K562 (cell line): ENCODE data around the gene KRT16. TPM values are rescaled to one million over a fixed set of nuclear protein-coding genes. Genes with fewer than 3 reads are reported as not detected.
"Not testable (repeated sequence)": the region's sequence is repeated elsewhere in the genome, so short reads cannot be mapped to it uniquely, and the experiment has no call there.

Experiments
- ATAC-seq: fragments of 200-7000 bp; cut with Tn5 transposase; 3 replicates; pipeline ENCODE4 v1.9.1; 2020; ENCODE audit warnings: moderate library complexity
- BruUV-seq: library from RNA; stranded (reverse); fragments of 400-500 nt; replicated peaks from 2 replicates; lab custom pipeline; 2021; lab: Mats Ljungman, UMichigan
- CTCF ChIA-PET: fragments of 300-600 bp; formaldehyde crosslinking; extraction: SDS; loops from one replicate; lab custom pipeline; 2021; ENCODE audit warnings: low intra/inter-chr PET ratio; lab: Yijun Ruan, JAX
- POLR2A ChIA-PET: fragments of 300-600, 350-650 bp; sonication (Branson Sonifier 250); formaldehyde crosslinking; extraction: SDS; loops from one replicate; lab custom pipeline; 2021; ENCODE audit warnings: antibody characterized with exemption, inconsistent platforms; lab: Yijun Ruan, JAX
- DNase-seq, 4 experiments: peaks; one replicate each; pipeline versions ENCODE4 v3.0.0 to v3.0.0-alpha.2; 2011 to 2018; ENCODE audit warnings: low spot score in 3 of 4, mixed read lengths in 3 of 4; ENCODE audit errors: extremely low read depth in 1 of 4
- FAIRE-seq: peaks from 2 replicates; lab custom pipeline; 2011; peaks lifted over from hg19 to GRCh38; lab: Jason Lieb, UNC
- H2AFZ ChIP-seq: 2 replicates; pipeline ENCODE4 v1.6.0; 2011; ENCODE audit warnings: low read depth, low read length, control low read depth, inconsistent platforms
- H3K27ac ChIP-seq: fragments of 200-600 bp; 3 replicates; pipeline ENCODE4 v1.8.0; 2011; ENCODE audit warnings: low read depth, mild to moderate bottlenecking, control low read depth, inconsistent platforms, low read length, moderate library complexity, mixed read lengths; ENCODE audit errors: extremely low read depth
- H3K27me3 ChIP-seq, 2 experiments: fragments of 300-600 bp in 1 of 2; 2 replicates in 1 of 2; 3 replicates in 1 of 2; pipeline versions ENCODE4 v1.6.0 to v1.8.0; 2011; ENCODE audit warnings: inconsistent platforms in 2 of 2, low read length in 2 of 2, mild to moderate bottlenecking in 1 of 2, mixed read lengths in 1 of 2, moderate library complexity in 1 of 2; ENCODE audit not compliant: control insufficient read depth in 2 of 2, insufficient read depth in 2 of 2
- H3K36me3 ChIP-seq: fragments of 300-600 bp; 3 replicates; pipeline ENCODE4 v1.8.0; 2011; ENCODE audit warnings: mild to moderate bottlenecking, low read length, inconsistent platforms; ENCODE audit not compliant: control insufficient read depth, insufficient read depth
- H3K4me1 ChIP-seq, 2 experiments: fragments of 200-600 bp in 1 of 2; replicated peaks in 1 of 2; 2 replicates in 1 of 2; 3 replicates in 1 of 2; pipeline versions ENCODE4 v1.5.1 to v1.8.0; 2011; ENCODE audit warnings: inconsistent platforms in 2 of 2, low read length in 2 of 2, mild to moderate bottlenecking in 1 of 2, mixed read lengths in 1 of 2, moderate library complexity in 1 of 2; ENCODE audit not compliant: control insufficient read depth in 2 of 2, insufficient read depth in 2 of 2
- H3K4me2 ChIP-seq: 2 replicates; pipeline ENCODE4 v1.6.1; 2011; ENCODE audit warnings: low read length, control low read depth, inconsistent platforms, mixed read lengths; ENCODE audit not compliant: insufficient read depth
- H3K4me3 ChIP-seq: fragments of 200-600 bp; sonication (generic), shearing (Covaris generic); 2 replicates; pipeline ENCODE4 v1.5.1; 2016; ENCODE audit warnings: control low read depth, inconsistent platforms
- H3K79me2 ChIP-seq: fragments of 200-600 bp; 3 replicates; pipeline ENCODE4 v1.8.0; 2011; ENCODE audit warnings: low read length, inconsistent platforms; ENCODE audit not compliant: control insufficient read depth, insufficient read depth
- H3K9ac ChIP-seq, 2 experiments: 2 replicates each; pipeline versions ENCODE4 v1.6.0 to v1.6.1; 2011; ENCODE audit warnings: low read depth in 2 of 2, low read length in 2 of 2, control low read depth in 1 of 2, inconsistent platforms in 1 of 2, mild to moderate bottlenecking in 1 of 2, mixed read lengths in 1 of 2; ENCODE audit not compliant: insufficient read depth in 1 of 2
- H3K9me1 ChIP-seq: one replicate; pipeline ENCODE4 v1.6.0; 2011; ENCODE audit warnings: inconsistent platforms, mild to moderate bottlenecking, low read length, moderate library complexity; ENCODE audit not compliant: control insufficient read depth, insufficient read depth
- H3K9me3 ChIP-seq: replicated peaks from 2 replicates; pipeline ENCODE4 v1.5.1; 2011; ENCODE audit warnings: low read depth, low read length, inconsistent platforms; ENCODE audit not compliant: control insufficient read depth, insufficient read depth
- H4K20me1 ChIP-seq: replicated peaks from 2 replicates; pipeline ENCODE4 v1.6.1; 2011; ENCODE audit warnings: low read length, inconsistent platforms, mixed read lengths; ENCODE audit not compliant: control insufficient read depth, insufficient read depth
- FOXP4 ChIP-seq: sonication (generic); formaldehyde crosslinking; IDR thresholded peaks from 2 replicates; pipeline ENCODE4 v1.8.0; 2022; ENCODE audit warnings: mild to moderate bottlenecking, missing genetic modification reagents, borderline replicate concordance
- NR2C2 ChIP-seq, 2 experiments: fragments of 200-800 bp in 1 of 2; sonication (Bioruptor generic) in 1 of 2; sonication (generic) in 1 of 2; formaldehyde crosslinking in 1 of 2; IDR thresholded peaks; 2 replicates each; pipeline versions ENCODE4 v1.6.1 to v1.8.0; 2016 to 2022; ENCODE audit warnings: mild to moderate bottlenecking in 1 of 2, missing compliant biosample characterization in 1 of 2, missing genetic modification characterization in 1 of 2, missing genetic modification reagents in 1 of 2
- RNF219 ChIP-seq: fragments of 250-450 bp; sonication (Bioruptor Pico); IDR thresholded peaks from 2 replicates; pipeline ENCODE4 v1.5.0; 2022; ENCODE audit warnings: mild to moderate bottlenecking
- THRA ChIP-seq: fragments of 450-650 bp; IDR thresholded peaks from 2 replicates; pipeline ENCODE4 v1.6.1; 2017; ENCODE audit warnings: mild to moderate bottlenecking, moderate library complexity
- ZNF282 ChIP-seq: sonication (generic); formaldehyde crosslinking; IDR thresholded peaks from 2 replicates; pipeline ENCODE4 v1.8.1; 2023; ENCODE audit warnings: missing genetic modification reagents
- WGBS: fragments of 100-300 bp; shearing (Covaris generic); methylation state at CpG from one replicate; pipeline ENCODE4 v1.1.6; 2016; ENCODE audit warnings: low coverage, mixed read lengths; ENCODE audit not compliant: insufficient coverage; ENCODE audit errors: missing lambda C conversion rate; 5-methylcytosine and 5-hydroxymethylcytosine counted together
- in situ Hi-C: fragments of 300-500 bp; cut with MboI; formaldehyde crosslinking; loops from 4 replicates; pipeline ENCODE4 v1.15.0; 2018; ENCODE audit warnings: inconsistent platforms, mixed read lengths
- intact Hi-C: fragments of 100-400 bp; cut with micrococcal nuclease; formaldehyde crosslinking; loops from 2 replicates; pipeline ENCODE4 v1.14.2; 2022
- polyA plus RNA-seq, 8 experiments: library from polyadenylated mRNA; depleted of rRNA in 4 of 8; stranded (reverse) in 5 of 8; unstranded in 3 of 8; fragments of >200 nt; fragmentation: Nextera tagmentation in 2 of 8; fragmentation: Illumina TruSeq in 1 of 8; extraction: Ambion mirVana in 2 of 8; extraction: Trizol in 1 of 8; gene quantifications; 2 replicates each; pipeline versions ENCODE4 v1.2.1 to v1.2.3, GENCODE V29; 2011 to 2014; ENCODE audit warnings: inconsistent platforms in 1 of 8, missing spikeins in 1 of 8
- total RNA-seq, 7 experiments: library from RNA; depleted of rRNA in 6 of 7; stranded (reverse); fragments of >200 nt in 6 of 7; fragmentation: Illumina TruSeq in 2 of 7; extraction: Trizol in 2 of 7; gene quantifications; 2 replicates each; pipeline versions ENCODE4 v1.2.1 to v1.2.3, GENCODE V29; 2011 to 2021; ENCODE audit warnings: low replicate concordance in 1 of 7

The KRT16 gene
- total and polyA plus RNA-seq, 9 of the 15 experiments (the other 6 are each of a cell fraction or from before 2014, with no cell fraction given), result 0.04 TPM; not detected in 8

- intact Hi-C loops, H4K20me1 ChIP-seq, ATAC-seq, H3K27ac ChIP-seq, H3K9ac ChIP-seq, H2AFZ ChIP-seq, H3K4me2 ChIP-seq, BruUV-seq, H3K9me3 ChIP-seq, H3K9me1 ChIP-seq, H3K79me2 ChIP-seq, H3K36me3 ChIP-seq, CTCF ChIA-PET, DNase-seq, H3K4me3 ChIP-seq, FAIRE-seq, in situ Hi-C loops, H3K4me1 ChIP-seq: not testable (repeated sequence)
- WGBS, result 0% methylated on average over 6 of the region's 6 CpGs
- POLR2A ChIA-PET, result interaction anchor here (0.6 kb wide), 2 partner anchors 99 to 1087 kb away, joined by 3 read pairs; no protein-coding TSS in a partner anchor
- peaks cover 2 to 34% of the 10 kb centered on the region in 2 experiments; a peak in 2 of 5 replicates for H3K27me3 ChIP-seq
These were observed 7.5 kb upstream of the KRT16 start for GRCh38 chr17:41619927-41620582.

GRCh38 chr17:41619036-41619926 is 6.7 kb upstream of the KRT16 start:
- Histone ChIP-seq H3K9ac (no peak overlapping the region), H3K4me2 (no peak overlapping the region), H4K20me1 (0 out of 2 replicates have a peak, but pooled peaks cover 2% of the 10 kb centered on the region), H3K27ac (no peak overlapping the region), H3K36me3 (no peaks in the 10 kb centered on the region), H2AFZ (no peak overlapping the region), H3K9me1 (peaks cover 5% of the 10 kb centered on the region), H3K4me3 (no peak overlapping the region), H3K4me1 (peaks cover 0 to 3% of the 10 kb centered on the region in 2 experiments; a peak in 2 of 5 replicates), H3K9me3 (no peaks in the 10 kb centered on the region), H3K27me3 (peaks cover 2 to 29% of the 10 kb centered on the region in 2 experiments; a peak in 2 of 5 replicates), H3K79me2 (no peaks in the 10 kb centered on the region)
- intact Hi-C loops (no loop called here), in situ Hi-C loops (no loop called here)
- FAIRE-seq (no peak), DNase-seq (no peak), ATAC-seq (no peak)
- POLR2A ChIA-PET, result no interaction called here
- CTCF ChIA-PET, result no interaction called here
- WGBS, result under 1% methylated on average over 17 of the region's 20 CpGs
- no TSS peak for BruUV-seq
- TF ChIP-seq NR2C2 (CRISPR knock-in tag; IDR thresholded peaks at IDR 0.05) (no peak), NR2C2 (tag; IDR thresholded peaks at IDR 0.05) (no peak), RNF219 (CRISPR knock-in tag) (no peak), ZNF282 (no peak), FOXP4 (no peak), THRA (no peak)
